T-helper 1 cell treated with Interleukin-12 subunit alpha and Interleukin-12 subunit beta and Interleukin-4 antibody, amounts not matched to agents 30 ng/mL and 1 ng/mL, for 36 hours (primary cell): ENCODE measurements around the gene TERB2. TPM values are rescaled to one million over a fixed set of nuclear protein-coding genes. Genes with fewer than 3 reads are reported as not detected.
"Not testable (repeated sequence)": the region's sequence is repeated elsewhere in the genome, so short reads cannot be mapped to it uniquely, and the experiment has no call there.

Experiments
- intact Hi-C: fragments of 100-400 bp; cut with micrococcal nuclease; formaldehyde crosslinking; loops from one replicate; pipeline ENCODE4 v1.15.1; 2024
- total RNA-seq: library from RNA; stranded (reverse); gene quantifications from 2 replicates; pipeline ENCODE4 v1.2.3, GENCODE V29; 2022

Gene TERB2
- total RNA-seq, 1 donor from 2014 or later = not detected

GRCh38 chr15:45001180-45001579, 44.7 kb downstream of the TERB2 start:
- intact Hi-C loops = not testable (repeated sequence)

- intact Hi-C loops = not testable (repeated sequence)
Observed at GRCh38 chr15:45003731-45004410, 47.4 kb downstream of the TERB2 start.

GRCh38 chr15:45004590-45005175, 48.2 kb downstream of the TERB2 start:
- intact Hi-C loops = not testable (repeated sequence)

GRCh38 chr15:45009046-45009445, 52.6 kb downstream of the TERB2 start:
- intact Hi-C loops = no loop called here

GRCh38 chr15:45015114-45015513, 58.6 kb downstream of the TERB2 start:
- intact Hi-C loops = not testable (repeated sequence)

GRCh38 chr15:45020222-45020900, 63.9 kb downstream of the TERB2 start:
- intact Hi-C loops = loop anchor here (5.0 to 10.0 kb wide), 3 partner anchors 136 to 356 kb away; partner anchors contain the start of gene SPG11

- intact Hi-C loops = loop anchor here (5.0 to 10.0 kb wide), 3 partner anchors 136 to 356 kb away; partner anchors contain the start of gene SPG11
Observed at GRCh38 chr15:45020901-45021259, 64.4 kb downstream of the TERB2 start.

GRCh38 chr15:45021348-45021747, 64.9 kb downstream of the TERB2 start:
- intact Hi-C loops = loop anchor here (5.0 to 10.0 kb wide), 3 partner anchors 137 to 357 kb away; partner anchors contain the start of gene SPG11

- intact Hi-C loops = loop anchor here (1.0 to 10.0 kb wide), 5 partner anchors 138 to 596 kb away; partner anchors contain the start of genes CTDSPL2 and SPG11
Observed at GRCh38 chr15:45022871-45023658, 66.6 kb downstream of the TERB2 start, which contains the start of gene SORD. SORD (plus strand) TSS chr15:45023195; CDS start chr15:45023284, 89 bp downstream.

- intact Hi-C loops = loop anchor here (1.0 to 10.0 kb wide), 5 partner anchors 139 to 596 kb away; partner anchors contain the start of genes CTDSPL2 and SPG11
Observed at GRCh38 chr15:45023659-45024225, 67.3 kb downstream of the TERB2 start.

- intact Hi-C loops = loop anchor here (5.0 to 10.0 kb wide), 3 partner anchors 140 to 360 kb away; partner anchors contain the start of gene SPG11
Observed at GRCh38 chr15:45024649-45025048, 68.2 kb downstream of the TERB2 start.

- intact Hi-C loops = loop anchor here (10.0 kb wide), 2 partner anchors 141 to 361 kb away; partner anchors contain the start of gene SPG11
Observed at GRCh38 chr15:45025627-45026026, 69.1 kb downstream of the TERB2 start.

GRCh38 chr15:45026651-45027190, 70.2 kb downstream of the TERB2 start:
- intact Hi-C loops = loop anchor here (10.0 kb wide), 2 partner anchors 142 to 362 kb away; partner anchors contain the start of gene SPG11

GRCh38 chr15:45027220-45027619, 70.7 kb downstream of the TERB2 start:
- intact Hi-C loops = loop anchor here (10.0 kb wide), 2 partner anchors 142 to 362 kb away; partner anchors contain the start of gene SPG11

Other genes starting within 250 kb of the TERB2 start
- 60.5 and 62.1 TPM in 2 replicates for gene PATL2, start 245.4 kb upstream of the TERB2 start, total RNA-seq
- gene B2M, start 245.2 kb upstream of the TERB2 start, total RNA-seq = 8,744 and 8,765 TPM in 2 replicates
- gene TRIM69, start 220.2 kb upstream of the TERB2 start, total RNA-seq = 61.5 and 73.7 TPM in 2 replicates
- gene SORD, start 66.5 kb downstream of the TERB2 start, total RNA-seq = 6.7 and 6.8 TPM in 2 replicates
- not detected in 2 replicates for gene DUOX2, start 157.5 kb downstream of the TERB2 start, total RNA-seq
- not detected in 2 replicates for gene DUOXA2, start 157.6 kb downstream of the TERB2 start, total RNA-seq
- 0.42 TPM in 1 of 2 replicates, not detected in the other for gene DUOXA1, start 173.2 kb downstream of the TERB2 start, total RNA-seq
- gene DUOX1, start 173.3 kb downstream of the TERB2 start, total RNA-seq = 0.02 and 0.07 TPM in 2 replicates
- gene SHF, start 231.3 kb downstream of the TERB2 start, total RNA-seq = 2.2 and 2.8 TPM in 2 replicates